DND-41 (cell line): ENCODE measurements around the gene GPR156.

Source experiments
- ATAC-seq: fragments of 200-7000 bp; cut with Tn5 transposase; 3 replicates; pipeline ENCODE4 v1.9.1; 2021; ENCODE audit warnings: low read depth; ENCODE audit not compliant: insufficient read depth
- DNase-seq: peaks from one replicate; pipeline ENCODE4 v3.0.0-alpha.2; 2020
- H2AFZ ChIP-seq: 2 replicates; pipeline ENCODE4 v1.6.0; 2012; ENCODE audit warnings: low read depth, low read length
- H3K27ac ChIP-seq: 2 replicates; pipeline ENCODE4 v1.5.1; 2012; ENCODE audit warnings: low read length, inconsistent platforms
- H3K27me3 ChIP-seq: fragments of 200-600 bp; sonication (generic); 2 replicates; pipeline ENCODE4 v1.6.0; 2012; ENCODE audit warnings: low read length, mild to moderate bottlenecking, inconsistent platforms; ENCODE audit not compliant: insufficient read depth, poor library complexity
- H3K36me3 ChIP-seq: 2 replicates; pipeline ENCODE4 v1.5.1; 2012; ENCODE audit warnings: low read length, inconsistent platforms; ENCODE audit not compliant: insufficient read depth
- H3K4me1 ChIP-seq: 2 replicates; pipeline ENCODE4 v1.5.1; 2012; ENCODE audit warnings: mild to moderate bottlenecking, low read length; ENCODE audit not compliant: insufficient read depth
- H3K4me2 ChIP-seq: 2 replicates; pipeline ENCODE4 v1.6.0; 2012; ENCODE audit warnings: mild to moderate bottlenecking, moderate library complexity, low read length, inconsistent platforms; ENCODE audit not compliant: insufficient read depth
- H3K4me3 ChIP-seq, 2 experiments: fragments of 200-600 bp in 1 of 2; shearing (Covaris generic) in 1 of 2; 2 replicates each; pipeline ENCODE4 v1.5.1; 2012 to 2016; ENCODE audit warnings: inconsistent platforms in 2 of 2, low read length in 2 of 2, mild to moderate bottlenecking in 2 of 2, low read depth in 1 of 2, moderate library complexity in 1 of 2
- H3K79me2 ChIP-seq: 2 replicates; pipeline ENCODE4 v1.6.0; 2012; ENCODE audit warnings: low read length, inconsistent platforms; ENCODE audit not compliant: insufficient read depth
- H3K9ac ChIP-seq: 2 replicates; pipeline ENCODE4 v1.6.0; 2012; ENCODE audit warnings: low read depth, mild to moderate bottlenecking, inconsistent platforms, low read length, moderate library complexity
- H3K9me3 ChIP-seq: 2 replicates; pipeline ENCODE4 v1.5.1; 2012; ENCODE audit warnings: low read length, moderate library complexity, mild to moderate bottlenecking, inconsistent platforms; ENCODE audit not compliant: insufficient read depth, severe bottlenecking
- H4K20me1 ChIP-seq: 2 replicates; pipeline ENCODE4 v1.6.0; 2012; ENCODE audit warnings: low read length; ENCODE audit not compliant: insufficient read depth
- CTCF ChIP-seq: IDR thresholded peaks from 2 replicates; pipeline ENCODE4 v1.5.1; 2012; ENCODE audit warnings: borderline replicate concordance, low read length, moderate library complexity, mild to moderate bottlenecking; ENCODE audit not compliant: poor library complexity, severe bottlenecking; ENCODE audit errors: extremely low read depth
- EZH2 ChIP-seq: IDR thresholded peaks from 3 replicates; pipeline ENCODE4 v1.6.1; 2012; ENCODE audit warnings: borderline replicate concordance, low read depth, mild to moderate bottlenecking, moderate library complexity, low read length, inconsistent platforms; ENCODE audit not compliant: severe bottlenecking

GPR156 gene

GRCh38 chr3:120239644-120240043 is 45.4 kb downstream of the GPR156 start:
- Histone ChIP-seq H3K4me2 (no peak overlapping the region), H2AFZ (no peak overlapping the region), H3K9ac (no peak overlapping the region), H3K27ac (no peak overlapping the region), H3K79me2 (no peaks in the 10 kb centered on the region), H3K9me3 (no peaks in the 10 kb centered on the region), H3K27me3 (peaks cover 7% of the 10 kb centered on the region), H3K36me3 (no peaks in the 10 kb centered on the region), H3K4me1 (no peaks in the 10 kb centered on the region), H4K20me1 (no peaks in the 10 kb centered on the region), H3K4me3 (no peak overlapping the region)
- no peak for DNase-seq
- no peak for ATAC-seq
- TF ChIP-seq EZH2 = no peak
- TF ChIP-seq CTCF = no peak

GRCh38 chr3:120227710-120228347 is 57.2 kb downstream of the GPR156 start:
- no peaks in the 10 kb centered on the region for H3K79me2 ChIP-seq

GRCh38 chr3:120224237-120224636 is 60.8 kb downstream of the GPR156 start:
- Histone ChIP-seq H3K4me2 (no peak overlapping the region), H3K27ac (no peak overlapping the region), H3K4me1 (no peaks in the 10 kb centered on the region), H3K79me2 (no peaks in the 10 kb centered on the region), H4K20me1 (no peaks in the 10 kb centered on the region), H3K27me3 (no peaks in the 10 kb centered on the region), H3K4me3 (no peak overlapping the region), H3K36me3 (no peaks in the 10 kb centered on the region), H3K9ac (no peak overlapping the region), H3K9me3 (no peaks in the 10 kb centered on the region), H2AFZ (no peak overlapping the region)
- no peak for TF ChIP-seq EZH2
- TF ChIP-seq CTCF = no peak
- no peak for ATAC-seq
- no peak for DNase-seq

More at GRCh38 chr3:120227710-120228347, 57.2 kb downstream of the GPR156 start:
- Histone ChIP-seq H3K4me3 (no peak overlapping the region), H3K9me3 (peaks cover 4% of the 10 kb centered on the region), H4K20me1 (no peaks in the 10 kb centered on the region), H3K27me3 (peaks cover 2% of the 10 kb centered on the region), H3K4me1 (no peaks in the 10 kb centered on the region), H2AFZ (no peak overlapping the region), H3K27ac (no peak overlapping the region), H3K36me3 (no peaks in the 10 kb centered on the region), H3K9ac (no peak overlapping the region), H3K4me2 (no peak overlapping the region)
- TF ChIP-seq CTCF = no peak
- TF ChIP-seq EZH2 = no peak
- ATAC-seq = peak; percentile 70
- peak; percentile 14 for DNase-seq
